ENCODE results near the gene PDZD2.

The PDZD2 gene

DNA sequence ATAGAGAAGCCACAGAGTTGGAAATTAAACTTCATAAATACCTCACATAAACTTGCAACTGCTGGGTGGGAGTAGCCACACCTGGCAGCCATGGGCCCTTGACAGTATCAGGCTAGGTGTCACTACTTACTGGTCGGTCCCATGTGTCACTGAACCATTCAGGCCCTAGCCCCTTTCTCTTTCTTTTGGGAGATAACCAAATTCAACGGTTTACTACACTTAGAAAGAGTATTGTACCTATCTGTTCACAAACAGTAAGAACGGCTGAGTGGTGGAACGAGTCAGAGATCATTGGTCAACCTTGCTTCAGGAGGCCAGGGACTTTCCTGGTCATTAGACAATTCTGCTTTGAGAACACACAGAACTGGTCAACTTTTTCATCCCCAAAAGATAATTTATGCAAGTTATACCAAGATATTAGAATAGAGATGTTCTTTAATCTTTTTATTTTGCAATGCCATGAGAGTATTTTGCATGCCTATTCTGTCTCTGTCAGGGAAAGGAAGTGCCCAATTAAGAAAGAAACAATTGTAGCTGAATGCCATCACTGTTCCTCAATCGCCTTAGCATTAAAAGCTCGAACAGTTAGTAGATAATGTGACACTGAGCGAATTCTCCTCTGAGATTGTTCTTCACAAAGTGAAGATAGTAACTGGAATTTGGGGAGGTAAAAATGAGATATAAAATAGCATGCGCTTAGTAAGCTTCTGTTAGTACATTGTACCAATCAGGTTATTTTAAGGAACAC lies 484.3 kb downstream of the PDZD2 start:
- no peak for DNase-seq (ENCODE audit: low read depth)
- H3K4me3 ChIP-seq (ENCODE audit: control insufficient read depth, low read depth, low read length) = no peak overlapping the region
- TF ChIP-seq, protein P1, sequence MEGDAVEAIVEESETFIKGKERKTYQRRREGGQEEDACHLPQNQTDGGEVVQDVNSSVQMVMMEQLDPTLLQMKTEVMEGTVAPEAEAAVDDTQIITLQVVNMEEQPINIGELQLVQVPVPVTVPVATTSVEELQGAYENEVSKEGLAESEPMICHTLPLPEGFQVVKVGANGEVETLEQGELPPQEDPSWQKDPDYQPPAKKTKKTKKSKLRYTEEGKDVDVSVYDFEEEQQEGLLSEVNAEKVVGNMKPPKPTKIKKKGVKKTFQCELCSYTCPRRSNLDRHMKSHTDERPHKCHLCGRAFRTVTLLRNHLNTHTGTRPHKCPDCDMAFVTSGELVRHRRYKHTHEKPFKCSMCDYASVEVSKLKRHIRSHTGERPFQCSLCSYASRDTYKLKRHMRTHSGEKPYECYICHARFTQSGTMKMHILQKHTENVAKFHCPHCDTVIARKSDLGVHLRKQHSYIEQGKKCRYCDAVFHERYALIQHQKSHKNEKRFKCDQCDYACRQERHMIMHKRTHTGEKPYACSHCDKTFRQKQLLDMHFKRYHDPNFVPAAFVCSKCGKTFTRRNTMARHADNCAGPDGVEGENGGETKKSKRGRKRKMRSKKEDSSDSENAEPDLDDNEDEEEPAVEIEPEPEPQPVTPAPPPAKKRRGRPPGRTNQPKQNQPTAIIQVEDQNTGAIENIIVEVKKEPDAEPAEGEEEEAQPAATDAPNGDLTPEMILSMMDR (conservative IDR thresholded peaks at IDR 0.05; ENCODE audit: control insufficient read depth, insufficient read depth, low read depth, low read length) = no peak

DNA sequence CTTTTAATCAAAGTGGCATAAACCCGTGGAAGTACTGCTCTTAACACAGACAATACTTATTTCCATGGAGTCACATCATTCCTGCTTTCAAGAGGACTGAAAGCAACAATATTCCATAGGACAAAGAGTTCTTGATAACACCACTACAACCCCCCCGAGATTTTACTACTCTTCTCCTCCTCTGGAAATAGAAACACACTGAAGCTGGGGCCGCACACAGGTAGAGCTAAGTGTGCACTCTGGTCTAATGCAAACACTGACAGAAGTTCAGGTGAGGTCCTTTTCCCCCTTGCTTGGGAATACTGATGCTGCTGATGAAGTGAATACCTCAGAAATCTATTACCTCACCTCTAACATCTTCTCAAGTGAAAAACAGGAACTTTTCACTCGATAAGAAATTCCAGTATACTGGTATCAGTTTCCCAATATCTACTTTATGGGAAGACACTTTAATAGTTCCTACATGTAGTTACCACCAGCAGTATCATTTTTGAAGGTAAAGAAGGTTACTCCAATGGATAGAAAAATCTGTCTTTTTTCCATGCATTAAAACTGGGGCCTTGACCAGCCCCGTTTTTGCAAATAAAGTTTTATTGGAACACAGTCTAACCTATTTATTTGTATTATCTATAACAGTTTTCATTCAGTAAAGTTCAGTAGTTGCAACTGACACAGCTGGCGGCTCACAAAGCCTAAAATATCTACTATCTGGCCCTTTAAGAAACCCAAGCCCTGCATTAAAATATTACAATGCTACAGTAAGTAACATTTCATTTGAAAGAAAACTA lies 485.2 kb downstream of the PDZD2 start:
- H3K4me3 ChIP-seq (ENCODE audit: control insufficient read depth, low read depth, low read length) = no peak overlapping the region
- TF ChIP-seq, protein P1 (conservative IDR thresholded peaks at IDR 0.05; ENCODE audit: control insufficient read depth, insufficient read depth, low read depth, low read length) = no peak
- DNase-seq (ENCODE audit: low read depth) = no peak

DNA sequence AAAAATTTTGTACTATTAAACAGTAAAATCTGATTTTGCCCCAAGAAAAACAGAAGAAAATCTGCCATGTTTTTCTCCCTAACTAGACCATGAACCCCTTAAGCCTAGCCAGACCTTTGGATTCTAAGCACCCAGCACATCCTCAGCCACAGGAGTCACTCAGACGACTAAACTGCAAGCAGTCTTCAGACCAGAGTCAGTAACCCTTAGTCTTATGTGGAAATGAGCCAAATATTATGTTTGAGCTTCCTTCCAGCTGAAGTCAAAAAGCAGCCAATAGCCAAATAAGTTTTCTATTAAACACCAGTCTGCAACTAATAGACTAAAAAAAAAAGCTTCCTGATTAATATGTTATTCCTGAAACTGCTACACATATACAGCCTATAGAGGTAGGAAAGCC lies 487.8 kb downstream of the PDZD2 start:
- peak; percentile 41 for DNase-seq (ENCODE audit: low read depth)
- TF ChIP-seq, protein P1 (conservative IDR thresholded peaks at IDR 0.05; ENCODE audit: control insufficient read depth, insufficient read depth, low read depth, low read length) = no peak
- no peak overlapping the region for H3K4me3 ChIP-seq (ENCODE audit: control insufficient read depth, low read depth, low read length)

DNA sequence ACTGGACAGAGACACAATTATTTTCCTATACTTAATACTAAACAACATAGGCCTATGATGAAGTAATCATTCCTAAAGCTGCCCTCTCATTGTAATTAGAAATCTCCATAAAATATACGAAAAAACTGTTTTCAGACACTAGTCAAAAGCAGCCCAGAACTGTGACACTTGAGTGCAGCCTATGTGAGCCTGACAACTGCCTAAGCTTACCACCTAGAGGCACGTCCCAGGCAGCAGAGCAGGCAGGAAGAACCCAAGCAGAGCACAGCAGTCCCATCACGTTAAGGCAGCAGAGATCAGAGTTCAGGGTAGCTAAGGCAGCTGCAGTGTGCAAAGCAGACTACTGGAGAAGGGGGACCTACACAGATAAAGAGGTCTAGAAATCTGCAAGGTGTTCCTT lies 488.8 kb downstream of the PDZD2 start:
- DNase-seq (ENCODE audit: low read depth) = no peak
- TF ChIP-seq, protein P1 (conservative IDR thresholded peaks at IDR 0.05; ENCODE audit: control insufficient read depth, insufficient read depth, low read depth, low read length) = no peak
- H3K4me3 ChIP-seq (ENCODE audit: control insufficient read depth, low read depth, low read length) = no peak overlapping the region

DNA sequence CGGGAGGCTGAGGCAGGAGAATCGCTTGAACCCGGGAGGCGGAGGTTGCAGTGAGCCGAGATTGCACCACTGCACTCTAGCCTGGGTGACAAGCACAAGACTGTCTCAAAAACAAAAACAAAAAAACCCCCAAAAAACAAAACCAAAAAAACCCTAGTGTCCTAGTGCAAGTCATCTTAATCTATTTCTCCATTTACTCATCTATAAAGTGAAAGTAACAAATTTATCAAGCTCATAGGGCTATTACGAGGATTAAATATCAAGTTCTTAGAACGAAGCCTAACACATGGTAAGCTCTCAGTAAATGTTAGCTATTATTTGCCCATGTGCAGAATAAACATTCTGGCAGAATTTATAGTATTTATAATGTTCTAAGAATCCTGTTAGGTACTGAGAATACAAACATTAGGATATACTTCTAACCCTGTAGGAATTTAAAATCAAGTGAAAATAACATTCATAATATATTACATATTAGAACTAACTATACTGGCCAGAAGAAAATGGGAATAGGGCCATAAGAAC lies 490.2 kb downstream of the PDZD2 start:
- H3K4me3 ChIP-seq (ENCODE audit: control insufficient read depth, low read depth, low read length) = no peak overlapping the region
- no peak for DNase-seq (ENCODE audit: low read depth)
- TF ChIP-seq, protein P1 (conservative IDR thresholded peaks at IDR 0.05; ENCODE audit: control insufficient read depth, insufficient read depth, low read depth, low read length) = no peak

DNA sequence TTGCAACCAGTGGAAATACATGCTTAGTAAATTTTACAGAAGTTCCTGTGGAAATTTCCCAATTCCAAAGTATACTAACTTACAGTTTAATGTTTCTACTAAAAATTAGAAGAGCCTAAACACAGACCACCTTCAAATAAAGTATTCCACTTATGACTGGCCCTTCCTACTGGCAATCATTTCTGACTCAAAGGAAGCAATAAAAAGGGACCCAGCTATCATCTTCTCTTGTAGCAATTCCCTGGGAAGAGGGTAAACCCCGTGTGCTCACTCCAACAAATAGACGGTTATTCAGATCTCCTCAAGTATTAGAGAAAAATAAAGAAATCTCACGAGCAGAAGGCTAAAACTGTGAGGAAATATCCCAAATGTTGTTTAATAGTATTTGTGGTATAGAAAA lies 491.9 kb downstream of the PDZD2 start:
- DNase-seq (ENCODE audit: low read depth) = no peak
- H3K4me3 ChIP-seq (ENCODE audit: control insufficient read depth, low read depth, low read length) = no peak overlapping the region
- TF ChIP-seq, protein P1 (conservative IDR thresholded peaks at IDR 0.05; ENCODE audit: control insufficient read depth, insufficient read depth, low read depth, low read length) = no peak
